Measurements from ENCODE around the gene CYP4X1.
A peak's percentile ranks its signal among the peaks of the same experiment; 100 is the strongest.
"Not testable (repeated sequence)": the region's sequence is repeated elsewhere in the genome, so short reads cannot be mapped to it uniquely, and the experiment has no call there.

The CYP4X1 gene

GRCh38 chr1:46991083-46991923, 32.2 kb upstream of the CYP4X1 start:
- no peak overlapping the region for H3K9ac ChIP-seq
- H3K27me3 ChIP-seq (ENCODE audit: control insufficient read depth, insufficient read depth, low read length) = no peaks in the 10 kb centered on the region
- H3K9me3 ChIP-seq (ENCODE audit: control insufficient read depth, low read length) = no peaks in the 10 kb centered on the region
- H2AFZ ChIP-seq = no peak overlapping the region
- no peaks in the 10 kb centered on the region for H3K4me1 ChIP-seq
- H3K4me2 ChIP-seq (ENCODE audit: low read length) = no peak overlapping the region
- no peak overlapping the region for H3K4me3 ChIP-seq (ENCODE audit: low read depth, low read length)
- no peaks in the 10 kb centered on the region for H3K36me3 ChIP-seq (ENCODE audit: control insufficient read depth, insufficient read depth, low read length)
- H3K27ac ChIP-seq = no peak overlapping the region
- no peaks in the 10 kb centered on the region for H3K79me2 ChIP-seq
- peak; percentile 14 for TF ChIP-seq CTCF (IDR thresholded peaks at IDR 0.05)

GRCh38 chr1:46996659-46997281, 26.7 kb upstream of the CYP4X1 start:
- no peak overlapping the region for H3K27ac ChIP-seq
- H3K4me2 ChIP-seq (ENCODE audit: low read length) = no peak overlapping the region
- no peaks in the 10 kb centered on the region for H3K9me3 ChIP-seq (ENCODE audit: control insufficient read depth, low read length)
- no peak overlapping the region for H2AFZ ChIP-seq
- H3K79me2 ChIP-seq = no peaks in the 10 kb centered on the region
- no peaks in the 10 kb centered on the region for H3K27me3 ChIP-seq (ENCODE audit: control insufficient read depth, insufficient read depth, low read length)
- H3K4me3 ChIP-seq (ENCODE audit: low read depth, low read length) = no peak overlapping the region
- no peak overlapping the region for H3K9ac ChIP-seq
- no peaks in the 10 kb centered on the region for H3K4me1 ChIP-seq
- H3K36me3 ChIP-seq (ENCODE audit: control insufficient read depth, insufficient read depth, low read length) = no peaks in the 10 kb centered on the region
- no peak for TF ChIP-seq CTCF (IDR thresholded peaks at IDR 0.05)

GRCh38 chr1:47002211-47002610, 21.3 kb upstream of the CYP4X1 start:
- Histone ChIP-seq H3K36me3 (ENCODE audit: control insufficient read depth, insufficient read depth, low read length) (no peaks in the 10 kb centered on the region), H3K79me2 (no peaks in the 10 kb centered on the region), H3K4me2 (ENCODE audit: low read length) (no peak overlapping the region), H2AFZ (no peak overlapping the region), H3K9ac (no peak overlapping the region), H3K4me1 (no peaks in the 10 kb centered on the region), H3K9me3 (ENCODE audit: control insufficient read depth, low read length) (no peaks in the 10 kb centered on the region), H3K27me3 (ENCODE audit: control insufficient read depth, insufficient read depth, low read length) (no peaks in the 10 kb centered on the region), H3K4me3 (ENCODE audit: low read depth, low read length) (no peak overlapping the region), H3K27ac (no peak overlapping the region)
- TF ChIP-seq CTCF (IDR thresholded peaks at IDR 0.05) = peak; percentile 10

GRCh38 chr1:47003896-47004403, 19.5 kb upstream of the CYP4X1 start:
- H3K4me3 ChIP-seq (ENCODE audit: low read depth, low read length) = no peak overlapping the region
- H3K4me2 ChIP-seq (ENCODE audit: low read length) = no peak overlapping the region
- TF ChIP-seq CTCF (IDR thresholded peaks at IDR 0.05) = no peak
- H3K27ac ChIP-seq = no peak overlapping the region
- no peaks in the 10 kb centered on the region for H3K79me2 ChIP-seq
- no peaks in the 10 kb centered on the region for H3K4me1 ChIP-seq
- H3K9ac ChIP-seq = no peak overlapping the region
- no peaks in the 10 kb centered on the region for H3K36me3 ChIP-seq (ENCODE audit: control insufficient read depth, insufficient read depth, low read length)
- H3K27me3 ChIP-seq (ENCODE audit: control insufficient read depth, insufficient read depth, low read length) = no peaks in the 10 kb centered on the region
- no peak overlapping the region for H2AFZ ChIP-seq
- H3K9me3 ChIP-seq (ENCODE audit: control insufficient read depth, low read length) = no peaks in the 10 kb centered on the region

GRCh38 chr1:47006437-47006836, 17.0 kb upstream of the CYP4X1 start:
- not testable (repeated sequence) for H3K4me2 ChIP-seq (ENCODE audit: low read length); H3K79me2 ChIP-seq; H3K36me3 ChIP-seq (ENCODE audit: control insufficient read depth, insufficient read depth, low read length); H3K27ac ChIP-seq; H2AFZ ChIP-seq; H3K4me3 ChIP-seq (ENCODE audit: low read depth, low read length); H3K9ac ChIP-seq; H3K9me3 ChIP-seq (ENCODE audit: control insufficient read depth, low read length); H3K27me3 ChIP-seq (ENCODE audit: control insufficient read depth, insufficient read depth, low read length); H3K4me1 ChIP-seq

All from parathyroid adenoma (tissue), 2 donors.